Measurements from ENCODE around the gene CXXC4.

GRCh38 chr4:104524591-104524990 is 29.9 kb upstream of the CXXC4 start:
- TF ChIP-seq CREB1 (CRISPR knock-in tag; IDR thresholded peaks at IDR 0.05; ENCODE audit: low read depth) (no peak), CTCF (conservative IDR thresholded peaks at IDR 0.05; ENCODE audit: low read depth in 2 of 2) (no peak), POLR2AphosphoS5 (IDR thresholded peaks at IDR 0.05; ENCODE audit: low read depth) (no peak), EZH2 (IDR thresholded peaks at IDR 0.05; ENCODE audit: low read depth, unreplicated experiment) (no peak), ZNF114 (CRISPR knock-in tag; IDR thresholded peaks at IDR 0.05) (no peak), REST (IDR thresholded peaks at IDR 0.05; ENCODE audit: unreplicated experiment) (no peak)
